GM23338 (cell line): ENCODE measurements around the gene CORO1C. TPM values are rescaled to one million over a fixed set of nuclear protein-coding genes. Genes with fewer than 3 reads are reported as not detected.

Source experiments
- ATAC-seq: fragments of 200-7000 bp; cut with Tn5 transposase; 3 replicates; pipeline ENCODE4 v1.9.1; 2020
- DNase-seq: peaks from one replicate; pipeline ENCODE4 v3.0.0-alpha.2; 2015; ENCODE audit warnings: low spot score
- H2AFZ ChIP-seq: fragments of 200-600 bp; sonication (generic); 2 replicates; pipeline ENCODE4 v1.8.0; 2016; ENCODE audit warnings: antibody characterized with exemption, mild to moderate bottlenecking, moderate library complexity
- H3F3A ChIP-seq: fragments of 200-600 bp; sonication (generic); replicated peaks from 2 replicates; pipeline ENCODE4 v1.8.0; 2017; ENCODE audit warnings: antibody characterized with exemption, mixed run types, low read depth
- H3K27ac ChIP-seq: fragments of 200-600 bp; sonication (generic); 2 replicates; pipeline ENCODE4 v1.6.1; 2016; ENCODE audit warnings: low read depth
- H3K27me3 ChIP-seq: fragments of 200-600 bp; sonication (generic); 2 replicates; pipeline ENCODE4 v1.8.0; 2016; ENCODE audit warnings: mild to moderate bottlenecking, mixed run types, moderate library complexity; ENCODE audit not compliant: insufficient read depth
- H3K36me3 ChIP-seq: fragments of 200-600 bp; sonication (generic); 2 replicates; pipeline ENCODE4 v1.8.0; 2016; ENCODE audit warnings: mild to moderate bottlenecking; ENCODE audit not compliant: insufficient read depth
- H3K4me1 ChIP-seq: fragments of 200-600 bp; sonication (generic); 2 replicates; pipeline ENCODE4 v1.8.0; 2016; ENCODE audit warnings: mild to moderate bottlenecking, moderate library complexity; ENCODE audit not compliant: insufficient read depth
- H3K4me2 ChIP-seq: fragments of 200-600 bp; sonication (generic); 2 replicates; pipeline ENCODE4 v1.7.1; 2017; ENCODE audit warnings: mixed run types
- H3K4me3 ChIP-seq: fragments of 200-600 bp; sonication (generic); 2 replicates; pipeline ENCODE4 v1.6.1; 2016; ENCODE audit warnings: mixed run types
- H3K79me2 ChIP-seq: fragments of 200-600 bp; sonication (generic); replicated peaks from 2 replicates; pipeline ENCODE4 v1.8.0; 2017; ENCODE audit warnings: mild to moderate bottlenecking; ENCODE audit not compliant: insufficient read depth
- H3K9me2 ChIP-seq: fragments of 200-600 bp; sonication (generic); 2 replicates; pipeline ENCODE4 v1.8.0; 2017; ENCODE audit not compliant: insufficient read depth
- H4K20me1 ChIP-seq: fragments of 200-600 bp; sonication (generic); replicated peaks from 2 replicates; pipeline ENCODE4 v1.8.0; 2017; ENCODE audit warnings: mild to moderate bottlenecking; ENCODE audit not compliant: insufficient read depth
- H3K27ac Mint-ChIP-seq: 2 replicates; pipeline ENCODE4 v1.8.0; 2020; ENCODE audit warnings: inconsistent platforms, mild to moderate bottlenecking, moderate library complexity, mixed read lengths
- H3K27me3 Mint-ChIP-seq: 3 replicates; pipeline ENCODE4 v1.8.0; 2022; ENCODE audit warnings: low read depth, mild to moderate bottlenecking, moderate library complexity, mixed read lengths, inconsistent platforms; ENCODE audit not compliant: insufficient read depth, poor library complexity
- H3K36me3 Mint-ChIP-seq: 3 replicates; pipeline ENCODE4 v1.8.0; 2021; ENCODE audit warnings: low read depth, mild to moderate bottlenecking, inconsistent platforms, moderate library complexity, mixed read lengths
- H3K4me1 Mint-ChIP-seq: 3 replicates; pipeline ENCODE4 v1.8.0; 2020; ENCODE audit warnings: mild to moderate bottlenecking, inconsistent platforms, mixed read lengths
- H3K4me3 Mint-ChIP-seq: 3 replicates; pipeline ENCODE4 v1.8.0; 2021; ENCODE audit warnings: moderate library complexity, mild to moderate bottlenecking, inconsistent platforms, mixed read lengths
- H3K9me3 Mint-ChIP-seq: 3 replicates; pipeline ENCODE4 v1.8.0; 2020; ENCODE audit warnings: moderate library complexity, mild to moderate bottlenecking, inconsistent platforms, mixed read lengths
- EZH2 ChIP-seq: fragments of 200-600 bp; sonication (generic); IDR thresholded peaks from one replicate; pipeline ENCODE4 v1.8.0; 2017; ENCODE audit warnings: antibody characterized with exemption, mild to moderate bottlenecking, low read depth; ENCODE audit not compliant: unreplicated experiment
- EZH2phosphoT487 ChIP-seq: fragments of 200-600 bp; sonication (generic); IDR thresholded peaks from one replicate; pipeline ENCODE4 v1.8.1; 2018; ENCODE audit warnings: antibody characterized with exemption; ENCODE audit not compliant: unreplicated experiment
- JUNB ChIP-seq: IDR thresholded peaks from one replicate; pipeline ENCODE4 v1.6.1; 2016; ENCODE audit warnings: antibody characterized with exemption; ENCODE audit not compliant: unreplicated experiment
- NANOG ChIP-seq: IDR thresholded peaks from 2 replicates; pipeline ENCODE4 v1.6.1; 2016; ENCODE audit warnings: antibody characterized with exemption, borderline replicate concordance
- ZNF114 ChIP-seq: fragments of 250-450 bp; sonication (Bioruptor Pico); IDR thresholded peaks from 2 replicates; pipeline ENCODE4 v1.5.0; 2020; ENCODE audit warnings: mild to moderate bottlenecking, moderate library complexity
- ZNF331 ChIP-seq: fragments of 250-450 bp; sonication (Bioruptor Pico); IDR thresholded peaks from 2 replicates; pipeline ENCODE4 v1.5.0; 2020; ENCODE audit warnings: low read depth, mild to moderate bottlenecking, moderate library complexity
- polyA plus RNA-seq: library from polyadenylated mRNA; unstranded; fragments of >200 nt; fragmentation: Nextera tagmentation; extraction: Ambion mirVana; gene quantifications from 2 replicates; pipeline ENCODE4 v1.2.1, GENCODE V29; 2016
- total RNA-seq: library from RNA; depleted of rRNA; stranded (reverse); fragments of >200 nt; shearing (Covaris generic); gene quantifications from 2 replicates; pipeline ENCODE4 v1.2.3, GENCODE V29; 2014
- TF ChIP-seq, protein P1 (sequence below): IDR thresholded peaks from 2 replicates; pipeline ENCODE4 v1.6.1; 2016; ENCODE audit warnings: antibody characterized with exemption
- TF ChIP-seq, protein P2 (sequence below): IDR thresholded peaks from one replicate; pipeline ENCODE4 v1.6.1; 2018; ENCODE audit warnings: antibody characterized with exemption; ENCODE audit not compliant: unreplicated experiment
- TF ChIP-seq, protein P3 (sequence below), 2 experiments: fragments of 200-600 bp in 1 of 2; sonication (generic) in 1 of 2; conservative IDR thresholded peaks; 2 replicates each; pipeline versions ENCODE4 v1.5.1 to v1.6.1; 2016 to 2017; ENCODE audit warnings: antibody characterized with exemption in 2 of 2, low read depth in 2 of 2, mild to moderate bottlenecking in 2 of 2, moderate library complexity in 1 of 2
- TF ChIP-seq, protein P4 (sequence below): fragments of 250-450 bp; sonication (Bioruptor Pico); IDR thresholded peaks from 2 replicates; pipeline ENCODE4 v1.5.0; 2020; ENCODE audit warnings: mild to moderate bottlenecking, moderate library complexity

The CORO1C gene
- total and polyA plus RNA-seq, 2 experiments from 2014 or later: 59.2 to 89.5 TPM

DNA sequence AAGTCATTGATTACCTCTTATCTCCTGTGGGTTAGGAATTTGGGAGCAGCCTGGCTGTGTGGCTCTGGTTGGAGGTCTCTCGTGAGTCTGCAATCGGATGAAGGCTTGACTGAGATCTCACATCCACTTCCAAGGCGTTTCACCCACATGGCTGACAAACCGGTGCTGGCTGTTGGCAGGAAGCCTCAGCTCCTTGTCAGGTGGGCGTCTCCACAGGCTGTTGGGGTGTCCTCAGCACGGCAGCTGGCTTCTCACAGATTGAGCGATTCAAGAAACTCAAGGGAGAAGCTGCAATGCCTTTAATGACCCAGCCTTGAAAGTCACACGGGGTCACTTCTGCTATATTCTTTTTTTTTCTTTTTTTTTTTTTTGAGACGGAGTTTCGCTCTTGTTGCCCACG is 28.6 kb upstream of the CORO1C start:
- Histone ChIP-seq H2AFZ (peak overlapping the region; percentile 52; the same call in 1 of the 2 replicates), H3K27ac (no peak overlapping the region), H3F3A (no peaks in the 10 kb centered on the region), H3K79me2 (no peaks in the 10 kb centered on the region), H3K4me1 (no peaks in the 10 kb centered on the region), H3K36me3 (no peaks in the 10 kb centered on the region), H3K9me2 (no peaks in the 10 kb centered on the region), H3K4me3 (no peak overlapping the region), H3K27me3 (no peaks in the 10 kb centered on the region), H3K4me2 (no peak overlapping the region), H4K20me1 (no peaks in the 10 kb centered on the region)
- no peaks in the 10 kb centered on the region for H3K27me3 Mint-ChIP-seq
- no peak overlapping the region for H3K27ac Mint-ChIP-seq
- ATAC-seq: no peak
- DNase-seq: no peak
- H3K4me3 Mint-ChIP-seq: no peak overlapping the region
- no peaks in the 10 kb centered on the region for H3K9me3 Mint-ChIP-seq
- no peaks in the 10 kb centered on the region for H3K36me3 Mint-ChIP-seq
- TF ChIP-seq, protein P1, sequence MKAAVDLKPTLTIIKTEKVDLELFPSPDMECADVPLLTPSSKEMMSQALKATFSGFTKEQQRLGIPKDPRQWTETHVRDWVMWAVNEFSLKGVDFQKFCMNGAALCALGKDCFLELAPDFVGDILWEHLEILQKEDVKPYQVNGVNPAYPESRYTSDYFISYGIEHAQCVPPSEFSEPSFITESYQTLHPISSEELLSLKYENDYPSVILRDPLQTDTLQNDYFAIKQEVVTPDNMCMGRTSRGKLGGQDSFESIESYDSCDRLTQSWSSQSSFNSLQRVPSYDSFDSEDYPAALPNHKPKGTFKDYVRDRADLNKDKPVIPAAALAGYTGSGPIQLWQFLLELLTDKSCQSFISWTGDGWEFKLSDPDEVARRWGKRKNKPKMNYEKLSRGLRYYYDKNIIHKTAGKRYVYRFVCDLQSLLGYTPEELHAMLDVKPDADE: no peak
- TF ChIP-seq ZNF114 (CRISPR knock-in tag): no peak
- TF ChIP-seq EZH2phosphoT487: no peak
- no peaks in the 10 kb centered on the region for H3K4me1 Mint-ChIP-seq

DNA sequence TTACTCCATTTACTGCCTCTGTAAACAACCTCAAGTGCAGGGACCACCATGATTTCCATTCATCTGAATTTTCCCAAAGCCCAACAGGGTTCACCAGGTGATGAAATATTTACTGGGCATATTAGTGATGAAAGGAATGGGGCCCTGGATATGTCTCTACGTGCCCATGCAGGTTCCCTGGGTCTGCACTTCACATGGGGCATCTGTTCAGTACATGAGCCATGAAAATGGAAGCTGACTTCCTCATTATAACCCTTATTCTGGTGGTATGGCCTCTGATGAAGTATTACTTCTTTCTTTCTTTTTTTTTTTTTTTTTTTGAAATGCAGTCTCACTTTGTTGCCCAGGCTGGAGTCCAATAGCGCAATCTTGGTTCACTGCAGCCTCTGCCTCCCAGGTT is 26.5 kb upstream of the CORO1C start:
- Histone ChIP-seq H3K4me1 (no peaks in the 10 kb centered on the region), H3K27me3 (no peaks in the 10 kb centered on the region), H3K27ac (no peak overlapping the region), H3F3A (no peaks in the 10 kb centered on the region), H3K4me3 (no peak overlapping the region), H3K79me2 (no peaks in the 10 kb centered on the region), H3K36me3 (no peaks in the 10 kb centered on the region), H3K9me2 (no peaks in the 10 kb centered on the region), H2AFZ (no peak overlapping the region), H4K20me1 (no peaks in the 10 kb centered on the region), H3K4me2 (no peak overlapping the region)
- no peak overlapping the region for H3K27ac Mint-ChIP-seq
- ATAC-seq (no peak), DNase-seq (no peak)
- H3K27me3 Mint-ChIP-seq: no peaks in the 10 kb centered on the region
- H3K36me3 Mint-ChIP-seq: no peaks in the 10 kb centered on the region
- H3K4me1 Mint-ChIP-seq: no peaks in the 10 kb centered on the region
- no peak overlapping the region for H3K4me3 Mint-ChIP-seq
- H3K9me3 Mint-ChIP-seq: no peaks in the 10 kb centered on the region
- TF ChIP-seq, protein P2, sequence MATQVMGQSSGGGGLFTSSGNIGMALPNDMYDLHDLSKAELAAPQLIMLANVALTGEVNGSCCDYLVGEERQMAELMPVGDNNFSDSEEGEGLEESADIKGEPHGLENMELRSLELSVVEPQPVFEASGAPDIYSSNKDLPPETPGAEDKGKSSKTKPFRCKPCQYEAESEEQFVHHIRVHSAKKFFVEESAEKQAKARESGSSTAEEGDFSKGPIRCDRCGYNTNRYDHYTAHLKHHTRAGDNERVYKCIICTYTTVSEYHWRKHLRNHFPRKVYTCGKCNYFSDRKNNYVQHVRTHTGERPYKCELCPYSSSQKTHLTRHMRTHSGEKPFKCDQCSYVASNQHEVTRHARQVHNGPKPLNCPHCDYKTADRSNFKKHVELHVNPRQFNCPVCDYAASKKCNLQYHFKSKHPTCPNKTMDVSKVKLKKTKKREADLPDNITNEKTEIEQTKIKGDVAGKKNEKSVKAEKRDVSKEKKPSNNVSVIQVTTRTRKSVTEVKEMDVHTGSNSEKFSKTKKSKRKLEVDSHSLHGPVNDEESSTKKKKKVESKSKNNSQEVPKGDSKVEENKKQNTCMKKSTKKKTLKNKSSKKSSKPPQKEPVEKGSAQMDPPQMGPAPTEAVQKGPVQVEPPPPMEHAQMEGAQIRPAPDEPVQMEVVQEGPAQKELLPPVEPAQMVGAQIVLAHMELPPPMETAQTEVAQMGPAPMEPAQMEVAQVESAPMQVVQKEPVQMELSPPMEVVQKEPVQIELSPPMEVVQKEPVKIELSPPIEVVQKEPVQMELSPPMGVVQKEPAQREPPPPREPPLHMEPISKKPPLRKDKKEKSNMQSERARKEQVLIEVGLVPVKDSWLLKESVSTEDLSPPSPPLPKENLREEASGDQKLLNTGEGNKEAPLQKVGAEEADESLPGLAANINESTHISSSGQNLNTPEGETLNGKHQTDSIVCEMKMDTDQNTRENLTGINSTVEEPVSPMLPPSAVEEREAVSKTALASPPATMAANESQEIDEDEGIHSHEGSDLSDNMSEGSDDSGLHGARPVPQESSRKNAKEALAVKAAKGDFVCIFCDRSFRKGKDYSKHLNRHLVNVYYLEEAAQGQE: no peak
- no peak for TF ChIP-seq JUNB
- TF ChIP-seq EZH2: no peak
- TF ChIP-seq, protein P3, sequence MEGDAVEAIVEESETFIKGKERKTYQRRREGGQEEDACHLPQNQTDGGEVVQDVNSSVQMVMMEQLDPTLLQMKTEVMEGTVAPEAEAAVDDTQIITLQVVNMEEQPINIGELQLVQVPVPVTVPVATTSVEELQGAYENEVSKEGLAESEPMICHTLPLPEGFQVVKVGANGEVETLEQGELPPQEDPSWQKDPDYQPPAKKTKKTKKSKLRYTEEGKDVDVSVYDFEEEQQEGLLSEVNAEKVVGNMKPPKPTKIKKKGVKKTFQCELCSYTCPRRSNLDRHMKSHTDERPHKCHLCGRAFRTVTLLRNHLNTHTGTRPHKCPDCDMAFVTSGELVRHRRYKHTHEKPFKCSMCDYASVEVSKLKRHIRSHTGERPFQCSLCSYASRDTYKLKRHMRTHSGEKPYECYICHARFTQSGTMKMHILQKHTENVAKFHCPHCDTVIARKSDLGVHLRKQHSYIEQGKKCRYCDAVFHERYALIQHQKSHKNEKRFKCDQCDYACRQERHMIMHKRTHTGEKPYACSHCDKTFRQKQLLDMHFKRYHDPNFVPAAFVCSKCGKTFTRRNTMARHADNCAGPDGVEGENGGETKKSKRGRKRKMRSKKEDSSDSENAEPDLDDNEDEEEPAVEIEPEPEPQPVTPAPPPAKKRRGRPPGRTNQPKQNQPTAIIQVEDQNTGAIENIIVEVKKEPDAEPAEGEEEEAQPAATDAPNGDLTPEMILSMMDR (conservative IDR thresholded peaks at IDR 0.05; ENCODE audit: low read depth in 2 of 2): no peak
- no peak for TF ChIP-seq NANOG
- TF ChIP-seq, protein P4, sequence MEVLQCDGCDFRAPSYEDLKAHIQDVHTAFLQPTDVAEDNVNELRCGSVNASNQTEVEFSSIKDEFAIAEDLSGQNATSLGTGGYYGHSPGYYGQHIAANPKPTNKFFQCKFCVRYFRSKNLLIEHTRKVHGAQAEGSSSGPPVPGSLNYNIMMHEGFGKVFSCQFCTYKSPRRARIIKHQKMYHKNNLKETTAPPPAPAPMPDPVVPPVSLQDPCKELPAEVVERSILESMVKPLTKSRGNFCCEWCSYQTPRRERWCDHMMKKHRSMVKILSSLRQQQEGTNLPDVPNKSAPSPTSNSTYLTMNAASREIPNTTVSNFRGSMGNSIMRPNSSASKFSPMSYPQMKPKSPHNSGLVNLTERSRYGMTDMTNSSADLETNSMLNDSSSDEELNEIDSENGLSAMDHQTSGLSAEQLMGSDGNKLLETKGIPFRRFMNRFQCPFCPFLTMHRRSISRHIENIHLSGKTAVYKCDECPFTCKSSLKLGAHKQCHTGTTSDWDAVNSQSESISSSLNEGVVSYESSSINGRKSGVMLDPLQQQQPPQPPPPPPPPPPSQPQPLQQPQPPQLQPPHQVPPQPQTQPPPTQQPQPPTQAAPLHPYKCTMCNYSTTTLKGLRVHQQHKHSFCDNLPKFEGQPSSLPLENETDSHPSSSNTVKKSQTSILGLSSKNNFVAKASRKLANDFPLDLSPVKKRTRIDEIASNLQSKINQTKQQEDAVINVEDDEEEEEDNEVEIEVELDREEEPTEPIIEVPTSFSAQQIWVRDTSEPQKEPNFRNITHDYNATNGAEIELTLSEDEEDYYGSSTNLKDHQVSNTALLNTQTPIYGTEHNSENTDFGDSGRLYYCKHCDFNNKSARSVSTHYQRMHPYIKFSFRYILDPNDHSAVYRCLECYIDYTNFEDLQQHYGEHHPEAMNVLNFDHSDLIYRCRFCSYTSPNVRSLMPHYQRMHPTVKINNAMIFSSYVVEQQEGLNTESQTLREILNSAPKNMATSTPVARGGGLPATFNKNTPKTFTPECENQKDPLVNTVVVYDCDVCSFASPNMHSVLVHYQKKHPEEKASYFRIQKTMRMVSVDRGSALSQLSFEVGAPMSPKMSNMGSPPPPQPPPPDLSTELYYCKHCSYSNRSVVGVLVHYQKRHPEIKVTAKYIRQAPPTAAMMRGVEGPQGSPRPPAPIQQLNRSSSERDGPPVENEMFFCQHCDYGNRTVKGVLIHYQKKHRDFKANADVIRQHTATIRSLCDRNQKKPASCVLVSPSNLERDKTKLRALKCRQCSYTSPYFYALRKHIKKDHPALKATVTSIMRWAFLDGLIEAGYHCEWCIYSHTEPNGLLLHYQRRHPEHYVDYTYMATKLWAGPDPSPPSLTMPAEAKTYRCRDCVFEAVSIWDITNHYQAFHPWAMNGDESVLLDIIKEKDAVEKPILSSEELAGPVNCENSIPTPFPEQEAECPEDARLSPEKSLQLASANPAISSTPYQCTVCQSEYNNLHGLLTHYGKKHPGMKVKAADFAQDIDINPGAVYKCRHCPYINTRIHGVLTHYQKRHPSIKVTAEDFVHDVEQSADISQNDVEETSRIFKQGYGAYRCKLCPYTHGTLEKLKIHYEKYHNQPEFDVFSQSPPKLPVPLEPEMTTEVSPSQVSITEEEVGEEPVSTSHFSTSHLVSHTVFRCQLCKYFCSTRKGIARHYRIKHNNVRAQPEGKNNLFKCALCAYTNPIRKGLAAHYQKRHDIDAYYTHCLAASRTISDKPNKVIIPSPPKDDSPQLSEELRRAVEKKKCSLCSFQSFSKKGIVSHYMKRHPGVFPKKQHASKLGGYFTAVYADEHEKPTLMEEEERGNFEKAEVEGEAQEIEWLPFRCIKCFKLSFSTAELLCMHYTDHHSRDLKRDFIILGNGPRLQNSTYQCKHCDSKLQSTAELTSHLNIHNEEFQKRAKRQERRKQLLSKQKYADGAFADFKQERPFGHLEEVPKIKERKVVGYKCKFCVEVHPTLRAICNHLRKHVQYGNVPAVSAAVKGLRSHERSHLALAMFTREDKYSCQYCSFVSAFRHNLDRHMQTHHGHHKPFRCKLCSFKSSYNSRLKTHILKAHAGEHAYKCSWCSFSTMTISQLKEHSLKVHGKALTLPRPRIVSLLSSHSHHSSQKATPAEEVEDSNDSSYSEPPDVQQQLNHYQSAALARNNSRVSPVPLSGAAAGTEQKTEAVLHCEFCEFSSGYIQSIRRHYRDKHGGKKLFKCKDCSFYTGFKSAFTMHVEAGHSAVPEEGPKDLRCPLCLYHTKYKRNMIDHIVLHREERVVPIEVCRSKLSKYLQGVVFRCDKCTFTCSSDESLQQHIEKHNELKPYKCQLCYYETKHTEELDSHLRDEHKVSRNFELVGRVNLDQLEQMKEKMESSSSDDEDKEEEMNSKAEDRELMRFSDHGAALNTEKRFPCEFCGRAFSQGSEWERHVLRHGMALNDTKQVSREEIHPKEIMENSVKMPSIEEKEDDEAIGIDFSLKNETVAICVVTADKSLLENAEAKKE (CRISPR knock-in tag): no peak
- no peak for TF ChIP-seq ZNF331 (CRISPR knock-in tag)
